ENCODE results near the gene DGKQ. TPM values are rescaled to one million over a fixed set of nuclear protein-coding genes. Genes with fewer than 3 reads are reported as not detected.
A peak's percentile ranks its signal among the peaks of the same experiment; 100 is the strongest.

DGKQ gene
- total and polyA plus RNA-seq, 2 of the 13 experiments (the other 11 are each of a cell fraction or from before 2014, with no cell fraction given) = 4.5 to 7.2 TPM

GRCh38 chr4:1009542-1010394 lies 36.4 kb upstream of the DGKQ start (continued):
- no peak for TF ChIP-seq RORA (CRISPR knock-in tag; IDR thresholded peaks at IDR 0.05)
- no peak for TF ChIP-seq ATF2 (CRISPR knock-in tag; IDR thresholded peaks at IDR 0.05)
- peak; percentile 12; the same call in 1 of the 2 replicates for TF ChIP-seq HES4 (CRISPR knock-in tag; IDR thresholded peaks at IDR 0.05; ENCODE audit: borderline replicate concordance)
- no peak for TF ChIP-seq RARG (CRISPR knock-in tag; IDR thresholded peaks at IDR 0.05; ENCODE audit: low read depth)
- TF ChIP-seq, protein P1, sequence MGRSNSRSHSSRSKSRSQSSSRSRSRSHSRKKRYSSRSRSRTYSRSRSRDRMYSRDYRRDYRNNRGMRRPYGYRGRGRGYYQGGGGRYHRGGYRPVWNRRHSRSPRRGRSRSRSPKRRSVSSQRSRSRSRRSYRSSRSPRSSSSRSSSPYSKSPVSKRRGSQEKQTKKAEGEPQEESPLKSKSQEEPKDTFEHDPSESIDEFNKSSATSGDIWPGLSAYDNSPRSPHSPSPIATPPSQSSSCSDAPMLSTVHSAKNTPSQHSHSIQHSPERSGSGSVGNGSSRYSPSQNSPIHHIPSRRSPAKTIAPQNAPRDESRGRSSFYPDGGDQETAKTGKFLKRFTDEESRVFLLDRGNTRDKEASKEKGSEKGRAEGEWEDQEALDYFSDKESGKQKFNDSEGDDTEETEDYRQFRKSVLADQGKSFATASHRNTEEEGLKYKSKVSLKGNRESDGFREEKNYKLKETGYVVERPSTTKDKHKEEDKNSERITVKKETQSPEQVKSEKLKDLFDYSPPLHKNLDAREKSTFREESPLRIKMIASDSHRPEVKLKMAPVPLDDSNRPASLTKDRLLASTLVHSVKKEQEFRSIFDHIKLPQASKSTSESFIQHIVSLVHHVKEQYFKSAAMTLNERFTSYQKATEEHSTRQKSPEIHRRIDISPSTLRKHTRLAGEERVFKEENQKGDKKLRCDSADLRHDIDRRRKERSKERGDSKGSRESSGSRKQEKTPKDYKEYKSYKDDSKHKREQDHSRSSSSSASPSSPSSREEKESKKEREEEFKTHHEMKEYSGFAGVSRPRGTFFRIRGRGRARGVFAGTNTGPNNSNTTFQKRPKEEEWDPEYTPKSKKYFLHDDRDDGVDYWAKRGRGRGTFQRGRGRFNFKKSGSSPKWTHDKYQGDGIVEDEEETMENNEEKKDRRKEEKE (IDR thresholded peaks at IDR 0.05) = no peak
- TF ChIP-seq ZMYM3 (CRISPR knock-in tag; IDR thresholded peaks at IDR 0.05) = no peak
- peak; percentile 27 for TF ChIP-seq SKI (IDR thresholded peaks at IDR 0.05; ENCODE audit: partially characterized antibody)
- TF ChIP-seq ZBTB14 (CRISPR knock-in tag; IDR thresholded peaks at IDR 0.05) = no peak
- TF ChIP-seq, protein P2, sequence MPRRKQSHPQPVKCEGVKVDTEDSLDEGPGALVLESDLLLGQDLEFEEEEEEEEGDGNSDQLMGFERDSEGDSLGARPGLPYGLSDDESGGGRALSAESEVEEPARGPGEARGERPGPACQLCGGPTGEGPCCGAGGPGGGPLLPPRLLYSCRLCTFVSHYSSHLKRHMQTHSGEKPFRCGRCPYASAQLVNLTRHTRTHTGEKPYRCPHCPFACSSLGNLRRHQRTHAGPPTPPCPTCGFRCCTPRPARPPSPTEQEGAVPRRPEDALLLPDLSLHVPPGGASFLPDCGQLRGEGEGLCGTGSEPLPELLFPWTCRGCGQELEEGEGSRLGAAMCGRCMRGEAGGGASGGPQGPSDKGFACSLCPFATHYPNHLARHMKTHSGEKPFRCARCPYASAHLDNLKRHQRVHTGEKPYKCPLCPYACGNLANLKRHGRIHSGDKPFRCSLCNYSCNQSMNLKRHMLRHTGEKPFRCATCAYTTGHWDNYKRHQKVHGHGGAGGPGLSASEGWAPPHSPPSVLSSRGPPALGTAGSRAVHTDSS (CRISPR knock-in tag; conservative IDR thresholded peaks at IDR 0.05) = no peak
- no peak for TF ChIP-seq THYN1 (CRISPR knock-in tag; IDR thresholded peaks at IDR 0.05; ENCODE audit: borderline replicate concordance, low read depth)
- TF ChIP-seq ZNF460 (CRISPR knock-in tag; IDR thresholded peaks at IDR 0.05; ENCODE audit: borderline replicate concordance) = no peak
- TF ChIP-seq ZNF614 (CRISPR knock-in tag; IDR thresholded peaks at IDR 0.05; ENCODE audit: borderline replicate concordance) = peak; percentile 5; the same call in 1 of the 2 replicates
- TF ChIP-seq ZNF549 (CRISPR knock-in tag; IDR thresholded peaks at IDR 0.05) = no peak
- no peak for TF ChIP-seq PITX1 (CRISPR knock-in tag; IDR thresholded peaks at IDR 0.05)
- TF ChIP-seq ZNF20 (CRISPR knock-in tag; IDR thresholded peaks at IDR 0.05) = no peak
- TF ChIP-seq RFXANK (CRISPR knock-in tag; IDR thresholded peaks at IDR 0.05) = no peak
- TF ChIP-seq HNRNPK (IDR thresholded peaks at IDR 0.05; ENCODE audit: low read depth, low read length, poor library complexity, severe bottlenecking) = no peak
- no peak for TF ChIP-seq ZNF556 (CRISPR knock-in tag; IDR thresholded peaks at IDR 0.05; ENCODE audit: borderline replicate concordance)
- no peak for TF ChIP-seq HNRNPUL1 (IDR thresholded peaks at IDR 0.05; ENCODE audit: low read depth, low read length)
- no peak for TF ChIP-seq ZZZ3 (CRISPR knock-in tag; IDR thresholded peaks at IDR 0.05; ENCODE audit: borderline replicate concordance)
- TF ChIP-seq ZNF292 (CRISPR knock-in tag; IDR thresholded peaks at IDR 0.05; ENCODE audit: borderline replicate concordance, low read depth) = no peak
- no peak; the same call in 1 of the 2 replicates for TF ChIP-seq RXRA (CRISPR knock-in tag; IDR thresholded peaks at IDR 0.05)
